Caco-2 (cell line): ENCODE results near the gene THEM5. TPM values are rescaled to one million over a fixed set of nuclear protein-coding genes. Genes with fewer than 3 reads are reported as not detected.

ENCODE experiments used
- BruUV-seq: library from RNA; stranded (reverse); fragments of 400-500 nt; replicated peaks from 2 replicates; lab custom pipeline; 2021; lab: Mats Ljungman, UMichigan
- CTCF ChIA-PET: fragments of 300-600 bp; sonication (Branson Sonifier 250); formaldehyde crosslinking; loops from one replicate; lab custom pipeline; 2022; ENCODE audit warnings: antibody characterized with exemption; lab: Charles Lee
- POLR2A ChIA-PET: fragments of 300-600 bp; sonication (Branson Sonifier 250); formaldehyde crosslinking; loops from one replicate; lab custom pipeline; 2022; ENCODE audit warnings: antibody characterized with exemption; lab: Charles Lee
- DNase-seq, 2 experiments: peaks; one replicate each; pipeline versions ENCODE4 v3.0.0 to v3.0.0-alpha.2; 2020 to 2022
- H3K27me3 ChIP-seq: replicated peaks from 2 replicates; pipeline ENCODE4 v1.6.0; 2011; ENCODE audit warnings: low read length; ENCODE audit not compliant: control insufficient read depth, insufficient read depth
- H3K36me3 ChIP-seq: 2 replicates; pipeline ENCODE4 v1.5.1; 2011; ENCODE audit warnings: low read length; ENCODE audit not compliant: control insufficient read depth, insufficient read depth
- H3K4me1 ChIP-seq: fragments of 250-450 bp; sonication (Bioruptor Pico); 2 replicates; pipeline ENCODE4 v1.5.1; 2020; ENCODE audit warnings: mild to moderate bottlenecking
- H3K4me3 ChIP-seq: 2 replicates; pipeline ENCODE4 v1.5.1; 2011; ENCODE audit warnings: low read depth, mild to moderate bottlenecking, control low read depth, low read length
- H3K9me3 ChIP-seq: fragments of 250-450 bp; sonication (Bioruptor Pico); 2 replicates; pipeline ENCODE4 v1.5.1; 2020; ENCODE audit warnings: mild to moderate bottlenecking, moderate library complexity
- H3K27ac Mint-ChIP-seq: one replicate; pipeline ENCODE4 v1.8.0; 2022; ENCODE audit warnings: mixed read lengths; ENCODE audit not compliant: unreplicated experiment
- H3K27me3 Mint-ChIP-seq: one replicate; pipeline ENCODE4 v1.8.0; 2022; ENCODE audit warnings: mixed read lengths; ENCODE audit not compliant: insufficient read depth, unreplicated experiment
- H3K36me3 Mint-ChIP-seq: one replicate; pipeline ENCODE4 v1.8.0; 2022; ENCODE audit warnings: mild to moderate bottlenecking, mixed read lengths; ENCODE audit not compliant: insufficient read depth, unreplicated experiment
- H3K4me1 Mint-ChIP-seq: one replicate; pipeline ENCODE4 v1.8.0; 2022; ENCODE audit warnings: low read depth, mixed read lengths; ENCODE audit not compliant: unreplicated experiment
- H3K4me3 Mint-ChIP-seq: one replicate; pipeline ENCODE4 v1.8.0; 2022; ENCODE audit warnings: mild to moderate bottlenecking, moderate library complexity, mixed read lengths; ENCODE audit not compliant: unreplicated experiment
- H3K9me3 Mint-ChIP-seq: one replicate; pipeline ENCODE4 v1.8.0; 2022; ENCODE audit warnings: mixed read lengths; ENCODE audit not compliant: unreplicated experiment
- CTCF ChIP-seq, 2 experiments: fragments of 200-600 bp in 1 of 2; IDR thresholded peaks; 1 replicate in 1 of 2; 2 replicates in 1 of 2; pipeline versions ENCODE4 v1.5.1 to v1.8.0; 2011 to 2022; ENCODE audit warnings: antibody characterized with exemption in 1 of 2, control low read depth in 1 of 2, inconsistent platforms in 1 of 2, low read depth in 1 of 2, low read length in 1 of 2, mild to moderate bottlenecking in 1 of 2, moderate library complexity in 1 of 2; ENCODE audit not compliant: insufficient read depth in 1 of 2, severe bottlenecking in 1 of 2, unreplicated experiment in 1 of 2
- intact Hi-C: fragments of 100-400 bp; cut with micrococcal nuclease; formaldehyde crosslinking; loops from one replicate; pipeline ENCODE4 v1.10.0; 2022; ENCODE audit not compliant: unreplicated experiment
- total RNA-seq: library from RNA; stranded (reverse); gene quantifications from 2 replicates; pipeline ENCODE4 v1.2.3, GENCODE V29; 2022

THEM5 gene
- total RNA-seq, 1 experiment from 2014 or later, result not detected

- CTCF ChIA-PET, result interaction anchor here (1.3 kb wide), 1 partner anchor 9 kb away, joined by 8 read pairs; no protein-coding TSS in a partner anchor
- H3K36me3 Mint-ChIP-seq, result peaks cover 4% of the 10 kb centered on the region
- no peak overlapping the region for H3K27ac Mint-ChIP-seq
- no peaks in the 10 kb centered on the region for H3K27me3 Mint-ChIP-seq
- H3K36me3 ChIP-seq, result no peaks in the 10 kb centered on the region
- no peaks in the 10 kb centered on the region; the same call in 1 of the 2 replicates for H3K27me3 ChIP-seq
- no peak overlapping the region for H3K4me3 Mint-ChIP-seq
- H3K4me1 ChIP-seq, result no peaks in the 10 kb centered on the region
- no TSS peak for BruUV-seq
- H3K4me1 Mint-ChIP-seq, result peaks cover 12% of the 10 kb centered on the region
- H3K9me3 Mint-ChIP-seq, result no peaks in the 10 kb centered on the region
- POLR2A ChIA-PET, result no interaction called here
- intact Hi-C loops, result no loop called here
- H3K4me3 ChIP-seq, result no peak overlapping the region
- DNase-seq, result no peak
- H3K9me3 ChIP-seq, result no peaks in the 10 kb centered on the region
- no peak for TF ChIP-seq CTCF (IDR thresholded peaks at IDR 0.05; ENCODE audit: insufficient read depth in 1 of 2, low read depth in 1 of 2, low read length in 1 of 2, severe bottlenecking in 1 of 2, unreplicated experiment in 1 of 2)
Observed at GRCh38 chr1:151827853-151828252, 25.7 kb downstream of the THEM5 start.

GRCh38 chr1:151825751-151826660, 27.5 kb downstream of the THEM5 start:
- peaks cover 4% of the 10 kb centered on the region for H3K36me3 Mint-ChIP-seq
- POLR2A ChIA-PET, result no interaction called here

GRCh38 chr1:151825204-151825603, 28.3 kb downstream of the THEM5 start:
- Mint-ChIP-seq H3K27me3 (no peaks in the 10 kb centered on the region), H3K36me3 (peaks cover 4% of the 10 kb centered on the region), H3K4me1 (peaks cover 12% of the 10 kb centered on the region), H3K9me3 (no peaks in the 10 kb centered on the region), H3K4me3 (no peak overlapping the region), H3K27ac (no peak overlapping the region)
- DNase-seq, result no peak
- no TSS peak for BruUV-seq
- H3K4me1 ChIP-seq, result no peaks in the 10 kb centered on the region
- ChIA-PET CTCF (no interaction called here), POLR2A (no interaction called here)
- H3K36me3 ChIP-seq, result no peaks in the 10 kb centered on the region
- H3K27me3 ChIP-seq, result no peaks in the 10 kb centered on the region; the same call in none of the 2 replicates
- no peak for TF ChIP-seq CTCF (IDR thresholded peaks at IDR 0.05; ENCODE audit: insufficient read depth in 1 of 2, low read depth in 1 of 2, low read length in 1 of 2, severe bottlenecking in 1 of 2, unreplicated experiment in 1 of 2)
- intact Hi-C loops, result no loop called here
- no peaks in the 10 kb centered on the region for H3K9me3 ChIP-seq
- no peak overlapping the region for H3K4me3 ChIP-seq

More at GRCh38 chr1:151825751-151826660, 27.5 kb downstream of the THEM5 start:
- CTCF ChIA-PET, result no interaction called here
- no peak for TF ChIP-seq CTCF (IDR thresholded peaks at IDR 0.05; ENCODE audit: insufficient read depth in 1 of 2, low read depth in 1 of 2, low read length in 1 of 2, severe bottlenecking in 1 of 2, unreplicated experiment in 1 of 2)
- no peaks in the 10 kb centered on the region for H3K27me3 Mint-ChIP-seq
- no peak for DNase-seq
- Histone ChIP-seq H3K9me3 (no peaks in the 10 kb centered on the region), H3K4me1 (no peaks in the 10 kb centered on the region), H3K27me3 (no peaks in the 10 kb centered on the region; the same call in none of the 2 replicates), H3K36me3 (no peaks in the 10 kb centered on the region), H3K4me3 (no peak overlapping the region)
- H3K4me1 Mint-ChIP-seq, result peaks cover 12% of the 10 kb centered on the region
- intact Hi-C loops, result no loop called here
- no peak overlapping the region for H3K27ac Mint-ChIP-seq
- H3K9me3 Mint-ChIP-seq, result no peaks in the 10 kb centered on the region
- H3K4me3 Mint-ChIP-seq, result no peak overlapping the region
- BruUV-seq, result no TSS peak
